CD14-positive monocyte (primary cell): ENCODE data around the gene TTLL7. TPM values are rescaled to one million over a fixed set of nuclear protein-coding genes. Genes with fewer than 3 reads are reported as not detected.

Experiments
- DNase-seq, 3 donors: peaks; one replicate each; pipeline ENCODE4 v3.0.0-alpha.2; 2011 to 2022
- H2AFZ ChIP-seq: 2 replicates; pipeline ENCODE4 v1.6.0; 2012; ENCODE audit warnings: mild to moderate bottlenecking, low read depth, low read length, inconsistent platforms; ENCODE audit not compliant: insufficient read depth, poor library complexity, severe bottlenecking
- H3K27ac ChIP-seq, 2 donors: 1 replicate in 1 of 2; 2 replicates in 1 of 2; pipeline ENCODE4 v1.5.1; 2012 to 2013; ENCODE audit warnings: low read length in 2 of 2, control low read depth in 1 of 2, inconsistent platforms in 1 of 2, low read depth in 1 of 2, mild to moderate bottlenecking in 1 of 2
- H3K27me3 ChIP-seq, 2 donors: one replicate each; pipeline versions ENCODE4 v1.6.0 to v1.6.1; 2011 to 2013; ENCODE audit warnings: low read length in 2 of 2; ENCODE audit not compliant: control insufficient read depth in 2 of 2, insufficient read depth in 2 of 2
- H3K36me3 ChIP-seq, 2 donors: replicated peaks in 1 of 2; 1 replicate in 1 of 2; 2 replicates in 1 of 2; pipeline versions ENCODE4 v1.5.1 to v1.6.1; 2012 to 2013; ENCODE audit warnings: low read length in 2 of 2, control low read depth in 1 of 2, inconsistent platforms in 1 of 2, mild to moderate bottlenecking in 1 of 2; ENCODE audit not compliant: insufficient read depth in 2 of 2, control insufficient read depth in 1 of 2
- H3K4me1 ChIP-seq, 2 donors: 1 replicate in 1 of 2; 2 replicates in 1 of 2; pipeline versions ENCODE4 v1.5.1 to v1.6.1; 2012 to 2013; ENCODE audit warnings: low read length in 2 of 2, control low read depth in 1 of 2, inconsistent platforms in 1 of 2, mild to moderate bottlenecking in 1 of 2, moderate library complexity in 1 of 2; ENCODE audit not compliant: insufficient read depth in 2 of 2, control insufficient read depth in 1 of 2
- H3K4me2 ChIP-seq: replicated peaks from 2 replicates; pipeline ENCODE3; 2012; ENCODE audit warnings: low read length, moderate library complexity, mild to moderate bottlenecking; ENCODE audit not compliant: poor library complexity, severe bottlenecking; ENCODE audit errors: extremely low read depth
- H3K4me3 ChIP-seq, 3 experiments: fragments of 200-600 bp in 1 of 3; sonication (generic) in 1 of 3; replicated peaks in 1 of 3; 1 replicate in 2 of 3; 2 replicates in 1 of 3; pipeline ENCODE4 v1.5.1; 2011 to 2013; ENCODE audit warnings: low read length in 3 of 3, mild to moderate bottlenecking in 3 of 3, control low read depth in 2 of 3, low read depth in 2 of 3, inconsistent platforms in 1 of 3, moderate library complexity in 1 of 3
- H3K79me2 ChIP-seq: 2 replicates; pipeline ENCODE4 v1.6.0; 2012; ENCODE audit warnings: mild to moderate bottlenecking, control low read depth, inconsistent platforms, low read length, moderate library complexity; ENCODE audit not compliant: insufficient read depth
- H3K9ac ChIP-seq: 2 replicates; pipeline ENCODE4 v1.6.0; 2017; ENCODE audit warnings: low read length, mild to moderate bottlenecking; ENCODE audit not compliant: insufficient read depth, poor library complexity, severe bottlenecking
- H3K9me3 ChIP-seq, 2 donors: replicated peaks in 1 of 2; 1 replicate in 1 of 2; 2 replicates in 1 of 2; pipeline versions ENCODE4 v1.5.1 to v1.6.1; 2012 to 2013; ENCODE audit warnings: low read length in 2 of 2, control low read depth in 1 of 2; ENCODE audit not compliant: control insufficient read depth in 1 of 2, insufficient read depth in 1 of 2
- H4K20me1 ChIP-seq: 2 replicates; pipeline ENCODE4 v1.6.0; 2012; ENCODE audit warnings: mild to moderate bottlenecking, low read length, control low read depth, moderate library complexity; ENCODE audit not compliant: insufficient read depth
- H3K27ac Mint-ChIP-seq, 7 donors: one replicate each; pipeline ENCODE4 v1.8.0; 2020; ENCODE audit warnings: mild to moderate bottlenecking in 7 of 7, mixed read lengths in 7 of 7, moderate library complexity in 6 of 7, inconsistent platforms in 2 of 7
- H3K27me3 Mint-ChIP-seq, 3 donors: one replicate each; pipeline ENCODE4 v1.8.0; 2021 to 2022; ENCODE audit warnings: low read depth in 3 of 3, mild to moderate bottlenecking in 3 of 3, mixed read lengths in 3 of 3, moderate library complexity in 3 of 3, inconsistent platforms in 1 of 3
- H3K36me3 Mint-ChIP-seq, 2 donors: one replicate each; pipeline ENCODE4 v1.8.0; 2020; ENCODE audit warnings: mixed read lengths in 2 of 2, inconsistent platforms in 1 of 2, mild to moderate bottlenecking in 1 of 2
- H3K4me1 Mint-ChIP-seq: one replicate; pipeline ENCODE4 v1.8.0; 2020; ENCODE audit warnings: mild to moderate bottlenecking, mixed read lengths
- H3K4me3 Mint-ChIP-seq, 2 donors: one replicate each; pipeline ENCODE4 v1.8.0; 2020; ENCODE audit warnings: mild to moderate bottlenecking in 2 of 2, mixed read lengths in 2 of 2, moderate library complexity in 1 of 2
- H3K9me3 Mint-ChIP-seq, 7 donors: one replicate each; pipeline ENCODE4 v1.8.0; 2020 to 2022; ENCODE audit warnings: mixed read lengths in 7 of 7, mild to moderate bottlenecking in 6 of 7, moderate library complexity in 6 of 7, inconsistent platforms in 2 of 7
- WGBS: methylation state at CpG from one replicate; pipeline ENCODE4 v1.1.5; 2013; ENCODE audit warnings: missing lambda C conversion rate; ENCODE audit not compliant: insufficient coverage; 5-methylcytosine and 5-hydroxymethylcytosine counted together
- intact Hi-C, 2 donors: fragments of 100-400 bp; cut with micrococcal nuclease; formaldehyde crosslinking; loops; one replicate each; pipeline versions ENCODE4 v1.15.0 to v1.15.1; 2023
- polyA plus RNA-seq, 3 donors: library from polyadenylated mRNA; depleted of rRNA in 1 of 3; unstranded in 2 of 3; stranded (reverse) in 1 of 3; fragments of 300-500 nt in 2 of 3; fragments of >200 nt in 1 of 3; fragmentation: Illumina TruSeq in 2 of 3; gene quantifications; 1 replicate in 2 of 3; 2 replicates in 1 of 3; pipeline ENCODE4 v1.2.3, GENCODE V29; 2012 to 2021
- TF ChIP-seq, protein P1 (sequence below): fragments of 200-600 bp; IDR thresholded peaks from one replicate; pipeline ENCODE4 v1.8.0; 2022; ENCODE audit warnings: antibody characterized with exemption, mild to moderate bottlenecking

The TTLL7 gene
- polyA plus RNA-seq, 3 donors = 0.12 to 0.69 TPM; not detected in 1

DNA sequence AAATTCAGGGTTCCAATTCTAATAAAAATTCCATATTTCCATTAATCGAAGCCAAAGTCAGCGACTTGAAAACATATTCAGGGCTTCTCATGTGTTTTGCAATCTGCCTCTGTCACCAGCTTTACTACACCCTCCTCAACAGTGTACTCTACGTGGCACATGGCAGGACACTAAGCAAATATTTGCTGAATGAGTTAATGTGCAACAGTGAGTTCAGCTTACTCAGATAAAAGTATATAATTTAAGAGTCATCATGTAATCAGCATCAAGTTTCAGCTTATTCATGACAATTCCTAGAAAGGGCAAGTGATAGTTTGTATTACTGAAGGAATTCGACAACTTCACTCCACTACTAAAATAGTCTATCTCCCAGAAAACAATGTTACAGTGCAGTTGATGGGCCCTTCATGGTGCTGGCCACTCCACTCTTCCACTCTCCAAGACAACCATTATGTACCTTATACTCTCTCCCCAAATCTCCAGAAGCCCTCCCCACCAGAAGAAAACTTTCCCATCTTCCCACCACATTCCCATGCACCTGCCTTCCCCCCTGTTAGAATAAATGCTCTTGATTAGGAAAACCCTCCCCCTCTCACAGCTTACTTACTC lies 97.3 kb downstream of the TTLL7 start:
- H2AFZ ChIP-seq = no peak overlapping the region
- DNase-seq = no peak
- no peaks in the 10 kb centered on the region for H3K79me2 ChIP-seq
- no peak overlapping the region for H3K27ac ChIP-seq
- no peak overlapping the region for H3K27ac Mint-ChIP-seq
- H3K4me1 Mint-ChIP-seq = no peaks in the 10 kb centered on the region
- H3K36me3 Mint-ChIP-seq = no peaks in the 10 kb centered on the region
- no peaks in the 10 kb centered on the region for H3K9me3 ChIP-seq
- no peaks in the 10 kb centered on the region for H4K20me1 ChIP-seq
- no peaks in the 10 kb centered on the region for H3K9me3 Mint-ChIP-seq
- TF ChIP-seq, protein P1, sequence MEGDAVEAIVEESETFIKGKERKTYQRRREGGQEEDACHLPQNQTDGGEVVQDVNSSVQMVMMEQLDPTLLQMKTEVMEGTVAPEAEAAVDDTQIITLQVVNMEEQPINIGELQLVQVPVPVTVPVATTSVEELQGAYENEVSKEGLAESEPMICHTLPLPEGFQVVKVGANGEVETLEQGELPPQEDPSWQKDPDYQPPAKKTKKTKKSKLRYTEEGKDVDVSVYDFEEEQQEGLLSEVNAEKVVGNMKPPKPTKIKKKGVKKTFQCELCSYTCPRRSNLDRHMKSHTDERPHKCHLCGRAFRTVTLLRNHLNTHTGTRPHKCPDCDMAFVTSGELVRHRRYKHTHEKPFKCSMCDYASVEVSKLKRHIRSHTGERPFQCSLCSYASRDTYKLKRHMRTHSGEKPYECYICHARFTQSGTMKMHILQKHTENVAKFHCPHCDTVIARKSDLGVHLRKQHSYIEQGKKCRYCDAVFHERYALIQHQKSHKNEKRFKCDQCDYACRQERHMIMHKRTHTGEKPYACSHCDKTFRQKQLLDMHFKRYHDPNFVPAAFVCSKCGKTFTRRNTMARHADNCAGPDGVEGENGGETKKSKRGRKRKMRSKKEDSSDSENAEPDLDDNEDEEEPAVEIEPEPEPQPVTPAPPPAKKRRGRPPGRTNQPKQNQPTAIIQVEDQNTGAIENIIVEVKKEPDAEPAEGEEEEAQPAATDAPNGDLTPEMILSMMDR = no peak
- H3K27me3 Mint-ChIP-seq = peaks cover 0 to 3% (median 0%) of the 10 kb centered on the region in 3 donors
- no peak overlapping the region for H3K9ac ChIP-seq
- intact Hi-C loops = loop anchor here in 1 of 2 donors (10.0 kb wide), 1 partner anchor 873 kb away; no protein-coding TSS in a partner anchor
- no peaks in the 10 kb centered on the region for H3K36me3 ChIP-seq
- 90% methylated on average over 2 of the region's 4 CpGs for WGBS
- no peak overlapping the region for H3K4me3 Mint-ChIP-seq
- H3K4me1 ChIP-seq = no peaks in the 10 kb centered on the region
- no peak overlapping the region for H3K4me2 ChIP-seq
- H3K27me3 ChIP-seq = no peaks in the 10 kb centered on the region
- no peak overlapping the region for H3K4me3 ChIP-seq

- TF ChIP-seq, protein P1 = no peak
- Histone ChIP-seq H3K4me1 (no peaks in the 10 kb centered on the region), H3K4me3 (no peak overlapping the region), H3K9me3 (no peaks in the 10 kb centered on the region), H4K20me1 (no peaks in the 10 kb centered on the region), H3K79me2 (no peaks in the 10 kb centered on the region), H3K4me2 (no peak overlapping the region), H3K9ac (no peak overlapping the region), H3K27ac (no peak overlapping the region), H3K27me3 (no peaks in the 10 kb centered on the region), H3K36me3 (no peaks in the 10 kb centered on the region), H2AFZ (no peak overlapping the region)
- WGBS = no CpG with 5 or more reads among the region's 3 CpGs
- H3K4me3 Mint-ChIP-seq = no peak overlapping the region
- intact Hi-C loops = loop anchor here in 1 of 2 donors (10.0 kb wide), 1 partner anchor 874 kb away; no protein-coding TSS in a partner anchor
- H3K9me3 Mint-ChIP-seq = no peaks in the 10 kb centered on the region
- no peaks in the 10 kb centered on the region for H3K4me1 Mint-ChIP-seq
- no peaks in the 10 kb centered on the region for H3K36me3 Mint-ChIP-seq
- H3K27ac Mint-ChIP-seq = no peak overlapping the region
- DNase-seq = no peak
- H3K27me3 Mint-ChIP-seq = peaks cover 0 to 3% (median 0%) of the 10 kb centered on the region in 3 donors
Observed at GRCh38 chr1:83900524-83900923, 98.4 kb downstream of the TTLL7 start.
